HCT116 (cell line): ENCODE data around the gene SYCE1. TPM values are rescaled to one million over a fixed set of nuclear protein-coding genes. Genes with fewer than 3 reads are reported as not detected.
"Not testable (repeated sequence)": the region's sequence is repeated elsewhere in the genome, so short reads cannot be mapped to it uniquely, and the experiment has no call there.

Source experiments
- ATAC-seq: fragments of 200-7000 bp; cut with Tn5 transposase; 2 replicates; pipeline ENCODE4 v1.9.1; 2020; ENCODE audit warnings: mild to moderate bottlenecking, moderate library complexity
- BruUV-seq: library from RNA; stranded (reverse); fragments of 400-500 nt; replicated peaks from 2 replicates; lab custom pipeline; 2021; lab: Mats Ljungman, UMichigan
- CTCF ChIA-PET: fragments of 300-600 bp; sonication (Branson Sonifier 250); formaldehyde crosslinking; loops from one replicate; lab custom pipeline; 2021; ENCODE audit warnings: antibody characterized with exemption; lab: Charles Lee
- POLR2A ChIA-PET: fragments of 300-600, 350-600 bp; sonication (Branson Sonifier 250); formaldehyde crosslinking; loops from one replicate; lab custom pipeline; 2021; ENCODE audit warnings: antibody characterized with exemption; lab: Charles Lee
- RAD21 ChIA-PET, 2 experiments: fragments of 300-600 bp; sonication (Branson Sonifier 250); formaldehyde crosslinking; loops; one replicate each; lab custom pipeline; 2023; ENCODE audit warnings: low total read pairs in 2 of 2; ENCODE audit not compliant: uncharacterized antibody in 2 of 2, unreplicated experiment in 2 of 2, low non-redundant PET in 1 of 2; lab: Charles Lee
- DNase-seq: peaks from one replicate; pipeline ENCODE4 v3.0.0-alpha.2; 2010; ENCODE audit warnings: low read depth, low spot score
- H2AFZ ChIP-seq: fragments of 200-600 bp; shearing (Covaris generic), sonication (generic); 2 replicates; pipeline ENCODE4 v1.6.1; 2017; ENCODE audit warnings: low read depth, mixed run types, mixed read lengths, antibody characterized with exemption, low read length; ENCODE audit not compliant: poor library complexity, severe bottlenecking
- H3K27ac ChIP-seq: 2 replicates; pipeline ENCODE4 v1.5.1; 2012; ENCODE audit warnings: low read depth, low read length
- H3K27me3 ChIP-seq: fragments of 200-600 bp; sonication (generic); 2 replicates; pipeline ENCODE4 v1.6.1; 2016; ENCODE audit warnings: mixed run types, low read length, mixed read lengths; ENCODE audit not compliant: insufficient read depth
- H3K36me3 ChIP-seq, 2 experiments: fragments of 200-500 bp in 1 of 2; fragments of 200-600 bp in 1 of 2; sonication (Bioruptor generic) in 1 of 2; sonication (generic) in 1 of 2; 2 replicates each; pipeline versions ENCODE4 v1.5.1 to v1.6.1; 2014 to 2016; ENCODE audit warnings: low read length in 2 of 2, inconsistent platforms in 1 of 2, mixed read lengths in 1 of 2, mixed run types in 1 of 2; ENCODE audit not compliant: insufficient read depth in 2 of 2, control insufficient read depth in 1 of 2
- H3K4me1 ChIP-seq, 2 experiments: fragments of 200-600 bp in 1 of 2; sonication (generic) in 1 of 2; 2 replicates each; pipeline versions ENCODE4 v1.5.1 to v1.6.1; 2012 to 2017; ENCODE audit warnings: low read length in 2 of 2, inconsistent platforms in 1 of 2, mild to moderate bottlenecking in 1 of 2, mixed read lengths in 1 of 2, mixed run types in 1 of 2, moderate library complexity in 1 of 2; ENCODE audit not compliant: insufficient read depth in 2 of 2, control insufficient read depth in 1 of 2
- H3K4me2 ChIP-seq: fragments of 200-600 bp; sonication (generic); 2 replicates; pipeline ENCODE4 v1.6.1; 2017; ENCODE audit warnings: mixed run types, low read length, mixed read lengths
- H3K4me3 ChIP-seq, 2 experiments: fragments of 200-600 bp in 1 of 2; sonication (generic) in 1 of 2; replicated peaks in 1 of 2; 2 replicates each; pipeline ENCODE4 v1.5.1; 2011 to 2016; ENCODE audit warnings: low read length in 2 of 2, control low read depth in 1 of 2, low read depth in 1 of 2, mild to moderate bottlenecking in 1 of 2, mixed read lengths in 1 of 2, mixed run types in 1 of 2
- H3K79me2 ChIP-seq: fragments of 200-600 bp; sonication (generic); 2 replicates; pipeline ENCODE4 v1.6.1; 2017; ENCODE audit warnings: mild to moderate bottlenecking, mixed run types, low read length, moderate library complexity, mixed read lengths; ENCODE audit not compliant: insufficient read depth
- H3K9ac ChIP-seq: fragments of 200-600 bp; sonication (generic); 2 replicates; pipeline ENCODE4 v1.6.1; 2016; ENCODE audit warnings: low read length, mixed read lengths
- H3K9me2 ChIP-seq: fragments of 200-600 bp; sonication (generic), shearing (Covaris generic); 2 replicates; pipeline ENCODE4 v1.6.1; 2017; ENCODE audit warnings: mixed run types, mild to moderate bottlenecking, moderate library complexity; ENCODE audit not compliant: insufficient read depth
- H3K9me3 ChIP-seq, 2 experiments: fragments of 200-500 bp in 1 of 2; fragments of 200-600 bp in 1 of 2; sonication (Bioruptor generic) in 1 of 2; sonication (generic) in 1 of 2; 2 replicates each; pipeline ENCODE4 v1.6.1; 2014 to 2017; ENCODE audit warnings: low read length in 2 of 2, mixed read lengths in 2 of 2, inconsistent platforms in 1 of 2, low read depth in 1 of 2, mild to moderate bottlenecking in 1 of 2, mixed run types in 1 of 2, moderate library complexity in 1 of 2; ENCODE audit not compliant: control insufficient read depth in 1 of 2, insufficient read depth in 1 of 2
- H4K20me1 ChIP-seq: fragments of 200-600 bp; sonication (generic), shearing (Covaris generic); 2 replicates; pipeline ENCODE4 v1.6.1; 2017; ENCODE audit warnings: mixed run types, mild to moderate bottlenecking, moderate library complexity; ENCODE audit not compliant: insufficient read depth
- CBX3 ChIP-seq: IDR thresholded peaks from 2 replicates; pipeline ENCODE4 v1.6.1; 2012; ENCODE audit warnings: low read depth
- CEBPB ChIP-seq: IDR thresholded peaks from 2 replicates; pipeline ENCODE4 v1.6.1; 2012; ENCODE audit warnings: low read depth
- EGR1 ChIP-seq: IDR thresholded peaks from 2 replicates; pipeline ENCODE4 v1.6.1; 2012; ENCODE audit warnings: low read depth
- ELF1 ChIP-seq: IDR thresholded peaks from 2 replicates; pipeline ENCODE4 v1.6.1; 2012; ENCODE audit warnings: low read depth, borderline replicate concordance
- EZH2 ChIP-seq: fragments of 200-600 bp; sonication (generic); IDR thresholded peaks from 2 replicates; pipeline ENCODE4 v1.6.1; 2017; ENCODE audit warnings: antibody characterized with exemption, mixed run types
- EZH2phosphoT487 ChIP-seq: fragments of 200-600 bp; IDR thresholded peaks from 2 replicates; pipeline ENCODE4 v1.6.1; 2018; ENCODE audit warnings: antibody characterized with exemption, borderline replicate concordance
- FOSL1 ChIP-seq: IDR thresholded peaks from 2 replicates; pipeline ENCODE4 v1.6.1; 2012; ENCODE audit warnings: low read depth
- JUND ChIP-seq: IDR thresholded peaks from 2 replicates; pipeline ENCODE4 v1.6.1; 2012
- POLR2A ChIP-seq: IDR thresholded peaks from 2 replicates; pipeline ENCODE4 v1.7.0; 2011; ENCODE audit warnings: borderline replicate concordance; ENCODE audit not compliant: insufficient read depth, insufficient read length; ENCODE audit errors: extremely low read depth
- POLR2AphosphoS5 ChIP-seq: IDR thresholded peaks from 2 replicates; pipeline ENCODE4 v1.6.1; 2011; ENCODE audit warnings: mild to moderate bottlenecking, low read depth, low read length, moderate library complexity
- RAD21 ChIP-seq: IDR thresholded peaks from 2 replicates; pipeline ENCODE4 v1.6.1; 2012; ENCODE audit warnings: low read depth, mild to moderate bottlenecking
- SIN3A ChIP-seq: IDR thresholded peaks from 2 replicates; pipeline ENCODE4 v1.6.1; 2012; ENCODE audit warnings: low read depth
- SP1 ChIP-seq: IDR thresholded peaks from 2 replicates; pipeline ENCODE4 v1.6.1; 2012; ENCODE audit warnings: low read depth
- SRF ChIP-seq: IDR thresholded peaks from 2 replicates; pipeline ENCODE4 v1.6.1; 2012; ENCODE audit warnings: low read depth
- TCF7L2 ChIP-seq: IDR thresholded peaks from 2 replicates; pipeline ENCODE4 v1.7.0; 2011; ENCODE audit warnings: borderline replicate concordance, inconsistent platforms; ENCODE audit not compliant: insufficient read depth, insufficient read length; ENCODE audit errors: extremely low read depth
- YY1 ChIP-seq: IDR thresholded peaks from 2 replicates; pipeline ENCODE4 v1.6.1; 2011; ENCODE audit warnings: low read length, low read depth, moderate library complexity, mild to moderate bottlenecking; ENCODE audit not compliant: insufficient replicate concordance; ENCODE audit errors: extremely low read depth
- ZFX ChIP-seq: fragments of 450-650 bp; IDR thresholded peaks from 2 replicates; pipeline ENCODE4 v1.6.1; 2017
- ZNF274 ChIP-seq: fragments of 200-500 bp; sonication (Bioruptor generic); IDR thresholded peaks from 2 replicates; pipeline ENCODE4 v1.6.1; 2014; ENCODE audit warnings: mild to moderate bottlenecking, low read depth, low read length, inconsistent platforms
- intact Hi-C: fragments of 100-400 bp; cut with micrococcal nuclease; formaldehyde crosslinking; loops from 2 replicates; pipeline ENCODE4 v1.10.0; 2022
- total RNA-seq: library from RNA; stranded (reverse); gene quantifications from one replicate; pipeline ENCODE4 v1.2.1, GENCODE V29; 2021; ENCODE audit not compliant: unreplicated experiment
- TF ChIP-seq, protein P1 (sequence below): IDR thresholded peaks from 2 replicates; pipeline ENCODE4 v1.6.1; 2012
- TF ChIP-seq, protein P2 (sequence below): IDR thresholded peaks from 2 replicates; pipeline ENCODE4 v1.6.1; 2012

SYCE1 gene
- total RNA-seq, 1 experiment from 2014 or later, result not detected

DNA sequence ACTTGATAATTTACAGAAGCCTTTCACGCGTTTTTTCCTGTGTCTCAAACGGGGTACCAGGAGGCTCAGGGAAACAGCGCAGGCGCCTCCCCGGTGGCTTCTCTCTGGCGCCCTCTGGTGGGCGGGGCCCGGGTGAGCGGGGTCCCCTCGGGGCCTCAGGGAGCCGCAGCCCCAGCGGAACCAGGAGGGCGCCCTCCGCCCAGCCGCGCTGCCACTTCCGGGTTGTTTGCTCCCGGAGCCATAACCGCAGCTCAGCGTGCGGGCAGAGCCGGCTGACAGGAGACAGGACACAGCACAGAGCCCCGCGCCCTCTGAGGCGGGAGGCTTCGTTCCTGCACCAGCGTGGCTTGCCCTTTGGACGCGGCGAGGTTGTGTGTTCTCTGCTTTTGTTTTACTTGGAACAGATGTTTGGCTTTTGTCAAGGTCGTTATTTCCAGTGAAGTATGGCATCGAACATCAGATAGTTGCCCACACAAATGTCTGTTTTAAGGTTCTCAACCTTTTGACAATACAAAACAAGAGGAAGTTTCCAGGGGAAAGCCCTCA lies 45.1 kb downstream of the SYCE1 start (continued):
- TF ChIP-seq RAD21 (peak; percentile 45; the same call in 1 of the 2 replicates), FOSL1 (no peak), SIN3A (peak; percentile 30; the same call in 1 of the 2 replicates), YY1 (peak; percentile 72), EZH2phosphoT487 (no peak), POLR2AphosphoS5 (peak; percentile 89), ELF1 (peak; percentile 92)
- TF ChIP-seq, protein P1, sequence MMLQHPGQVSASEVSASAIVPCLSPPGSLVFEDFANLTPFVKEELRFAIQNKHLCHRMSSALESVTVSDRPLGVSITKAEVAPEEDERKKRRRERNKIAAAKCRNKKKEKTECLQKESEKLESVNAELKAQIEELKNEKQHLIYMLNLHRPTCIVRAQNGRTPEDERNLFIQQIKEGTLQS, result no peak

DNA sequence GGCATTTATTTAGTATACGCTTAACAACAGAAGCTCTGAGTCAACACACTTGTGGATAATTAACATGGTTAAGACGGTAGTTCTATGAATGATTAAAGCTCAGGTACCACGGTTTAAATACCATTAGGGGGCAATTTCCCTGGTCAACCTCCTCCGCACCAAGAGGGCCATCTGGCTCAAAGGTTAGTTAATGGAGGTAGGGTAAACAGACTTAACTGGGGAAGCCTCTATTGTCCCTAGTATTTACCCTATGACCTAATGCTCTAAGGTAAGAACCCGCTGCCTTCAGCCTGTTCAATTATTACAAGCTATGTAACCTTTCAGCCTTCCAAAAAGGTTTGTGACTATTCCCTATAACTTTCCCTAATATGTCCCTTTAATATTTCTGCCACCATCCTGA lies 46.9 kb downstream of the SYCE1 start:
- not testable (repeated sequence) for DNase-seq

DNA sequence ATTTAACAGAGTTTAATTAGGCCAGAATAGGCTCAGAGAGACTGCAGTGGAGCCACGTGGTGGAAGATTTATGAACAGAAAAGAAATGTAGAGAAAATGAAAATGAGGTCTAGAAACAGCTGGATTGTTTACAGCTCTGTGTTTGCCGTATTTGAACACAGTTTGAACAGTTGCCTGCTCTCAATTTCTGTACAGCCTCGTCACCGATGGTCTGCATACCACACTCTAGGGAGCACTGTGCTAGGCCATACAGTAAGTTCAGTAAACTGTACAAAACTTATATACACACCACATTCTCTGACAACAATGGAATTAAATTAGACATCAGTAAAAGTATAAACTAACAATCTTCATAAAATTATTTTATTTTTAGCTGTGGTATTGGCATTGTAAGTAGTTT lies 49.3 kb downstream of the SYCE1 start:
- RAD21 ChIA-PET, result no interaction called here
- H3K9me2 ChIP-seq, result no peaks in the 10 kb centered on the region
- no peaks in the 10 kb centered on the region for H4K20me1 ChIP-seq
- no peaks in the 10 kb centered on the region for H3K9me3 ChIP-seq
- H3K27me3 ChIP-seq, result no peaks in the 10 kb centered on the region
- BruUV-seq, result no TSS peak
- POLR2A ChIA-PET, result no interaction called here
- H3K9ac ChIP-seq, result no peak overlapping the region
- H2AFZ ChIP-seq, result no peak overlapping the region
- H3K4me3 ChIP-seq, result no peak overlapping the region
- ATAC-seq (no peak), DNase-seq (no peak)
- H3K4me2 ChIP-seq, result no peak overlapping the region
- H3K79me2 ChIP-seq, result no peaks in the 10 kb centered on the region
- peaks cover 0 to 10% of the 10 kb centered on the region in 2 experiments; a peak in 1 of 4 replicates for H3K4me1 ChIP-seq
- CTCF ChIA-PET, result no interaction called here
- intact Hi-C loops, result no loop called here
- no peak overlapping the region for H3K27ac ChIP-seq
- no peak for TF ChIP-seq YY1
- no peak for TF ChIP-seq POLR2A
- TF ChIP-seq ZNF274, result no peak
- TF ChIP-seq SRF, result no peak
- TF ChIP-seq CEBPB, result no peak
- no peak for TF ChIP-seq EZH2
- TF ChIP-seq TCF7L2, result no peak
- no peak for TF ChIP-seq RAD21
- no peak for TF ChIP-seq EGR1
- TF ChIP-seq, protein P2, sequence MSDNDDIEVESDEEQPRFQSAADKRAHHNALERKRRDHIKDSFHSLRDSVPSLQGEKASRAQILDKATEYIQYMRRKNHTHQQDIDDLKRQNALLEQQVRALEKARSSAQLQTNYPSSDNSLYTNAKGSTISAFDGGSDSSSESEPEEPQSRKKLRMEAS, result no peak
- no peak for TF ChIP-seq ELF1
- TF ChIP-seq JUND, result no peak
- no peak for TF ChIP-seq ZFX
- no peak for TF ChIP-seq SP1
- TF ChIP-seq EZH2phosphoT487, result no peak
- no peak for TF ChIP-seq CBX3
- TF ChIP-seq, all 23 proteins: peak for 0
- no peaks in the 10 kb centered on the region for H3K36me3 ChIP-seq

More for the DNA sequence above, 46.9 kb downstream of the SYCE1 start:
- peaks cover 2 to 20% of the 10 kb centered on the region in 2 experiments; a peak in 2 of 4 replicates for H3K4me1 ChIP-seq
- H3K27me3 ChIP-seq, ATAC-seq, POLR2A ChIA-PET, intact Hi-C loops, H3K4me3 ChIP-seq, H2AFZ ChIP-seq, H3K9ac ChIP-seq, CTCF ChIA-PET, H3K27ac ChIP-seq, H3K9me2 ChIP-seq, H3K79me2 ChIP-seq, H3K36me3 ChIP-seq, H3K9me3 ChIP-seq, RAD21 ChIA-PET, H4K20me1 ChIP-seq, BruUV-seq, H3K4me2 ChIP-seq: not testable (repeated sequence)
